WTC11 (cell line): ENCODE measurements around the gene PAMR1. TPM values are rescaled to one million over a fixed set of nuclear protein-coding genes. Genes with fewer than 3 reads are reported as not detected.

Experiments used
- ATAC-seq: fragments of 200-7000 bp; cut with Tn5 transposase; 2 replicates; pipeline ENCODE4 v1.10.0; 2021; ENCODE audit warnings: mild to moderate bottlenecking, moderate library complexity
- CTCF ChIA-PET: fragments of 300-600 bp; sonication (Branson Sonifier 250); formaldehyde crosslinking; loops from one replicate; lab custom pipeline; 2021; ENCODE audit warnings: antibody characterized with exemption; lab: Charles Lee
- POLR2A ChIA-PET: fragments of 350-600 bp; sonication (Branson Sonifier 250); formaldehyde crosslinking; loops from one replicate; lab custom pipeline; 2021; ENCODE audit warnings: antibody characterized with exemption; lab: Charles Lee
- DNase-seq: peaks from one replicate; pipeline ENCODE4 v3.0.0; 2021; ENCODE audit warnings: low spot score
- H3K27ac Mint-ChIP-seq: 2 replicates; pipeline ENCODE4 v1.8.0; 2021; ENCODE audit warnings: mixed read lengths
- H3K27me3 Mint-ChIP-seq: 2 replicates; pipeline ENCODE4 v1.8.0; 2021; ENCODE audit warnings: low read depth, mild to moderate bottlenecking, moderate library complexity, mixed read lengths
- H3K36me3 Mint-ChIP-seq: 2 replicates; pipeline ENCODE4 v1.8.0; 2021; ENCODE audit warnings: mixed read lengths
- H3K4me1 Mint-ChIP-seq: 2 replicates; pipeline ENCODE4 v1.8.0; 2022; ENCODE audit warnings: mixed read lengths
- H3K4me3 Mint-ChIP-seq: 2 replicates; pipeline ENCODE4 v1.8.0; 2021; ENCODE audit warnings: mild to moderate bottlenecking, moderate library complexity, mixed read lengths
- H3K9me3 Mint-ChIP-seq: 2 replicates; pipeline ENCODE4 v1.8.0; 2021; ENCODE audit warnings: mixed read lengths
- AFF4 ChIP-seq: sonication (generic); formaldehyde crosslinking; IDR thresholded peaks from 2 replicates; pipeline ENCODE4 v1.8.1; 2023; ENCODE audit warnings: mild to moderate bottlenecking, missing genetic modification reagents, borderline replicate concordance
- ATF1 ChIP-seq: sonication (generic); formaldehyde crosslinking; IDR thresholded peaks from 2 replicates; pipeline ENCODE4 v1.8.1; 2023; ENCODE audit warnings: mild to moderate bottlenecking, moderate library complexity, missing genetic modification reagents
- ATF6 ChIP-seq: sonication (generic); formaldehyde crosslinking; IDR thresholded peaks from 2 replicates; pipeline ENCODE4 v1.8.1; 2023; ENCODE audit warnings: mild to moderate bottlenecking, missing genetic modification reagents
- CBFB ChIP-seq: sonication (generic); formaldehyde crosslinking; IDR thresholded peaks from 2 replicates; pipeline ENCODE4 v1.8.1; 2022; ENCODE audit warnings: mild to moderate bottlenecking, low read depth, missing genetic modification reagents
- CREM ChIP-seq: sonication (generic); formaldehyde crosslinking; IDR thresholded peaks from 2 replicates; pipeline ENCODE4 v1.8.1; 2022; ENCODE audit warnings: mild to moderate bottlenecking, missing genetic modification reagents, moderate library complexity
- ELF4 ChIP-seq: sonication (generic); formaldehyde crosslinking; IDR thresholded peaks from 2 replicates; pipeline ENCODE4 v1.8.1; 2022; ENCODE audit warnings: low read depth, mild to moderate bottlenecking, moderate library complexity, missing genetic modification reagents
- ERG ChIP-seq: fragments of 250-450 bp; sonication (Bioruptor Pico); IDR thresholded peaks from 2 replicates; pipeline ENCODE4 v1.8.0; 2021; ENCODE audit warnings: mild to moderate bottlenecking
- ESRRA ChIP-seq: sonication (generic); formaldehyde crosslinking; IDR thresholded peaks from 2 replicates; pipeline ENCODE4 v1.8.1; 2022; ENCODE audit warnings: mild to moderate bottlenecking, missing genetic modification reagents, borderline replicate concordance
- FOXK1 ChIP-seq: sonication (generic); formaldehyde crosslinking; IDR thresholded peaks from 2 replicates; pipeline ENCODE4 v1.8.0; 2022; ENCODE audit warnings: mild to moderate bottlenecking, moderate library complexity, missing genetic modification reagents
- FOXP1 ChIP-seq: sonication (generic); formaldehyde crosslinking; IDR thresholded peaks from 2 replicates; pipeline ENCODE4 v1.8.0; 2022; ENCODE audit warnings: missing genetic modification reagents, mild to moderate bottlenecking, moderate library complexity, borderline replicate concordance
- GRHL2 ChIP-seq: fragments of 250-450 bp; sonication (Bioruptor Pico); IDR thresholded peaks from 2 replicates; pipeline ENCODE4 v1.8.0; 2022; ENCODE audit warnings: mild to moderate bottlenecking, moderate library complexity; ENCODE audit not compliant: insufficient replicate concordance, severe bottlenecking
- GTF2I ChIP-seq: fragments of 250-450 bp; sonication (Bioruptor Pico); conservative IDR thresholded peaks from 2 replicates; pipeline ENCODE4 v1.4.0; 2021; ENCODE audit warnings: mild to moderate bottlenecking
- HMGA2 ChIP-seq: fragments of 250-450 bp; sonication (Bioruptor Pico); IDR thresholded peaks from 2 replicates; pipeline ENCODE4 v1.4.0; 2021; ENCODE audit warnings: mild to moderate bottlenecking, moderate library complexity
- IRF1 ChIP-seq: sonication (generic); formaldehyde crosslinking; IDR thresholded peaks from 2 replicates; pipeline ENCODE4 v1.8.0; 2023; ENCODE audit warnings: missing genetic modification reagents
- JAZF1 ChIP-seq: fragments of 250-450 bp; sonication (Bioruptor Pico); IDR thresholded peaks from 2 replicates; pipeline ENCODE4 v1.9.0; 2021; ENCODE audit warnings: moderate library complexity, mild to moderate bottlenecking, inconsistent platforms
- KAT7 ChIP-seq: sonication (generic); formaldehyde crosslinking; IDR thresholded peaks from 2 replicates; pipeline ENCODE4 v1.8.1; 2023; ENCODE audit warnings: missing genetic modification reagents, mild to moderate bottlenecking, borderline replicate concordance
- MXD4 ChIP-seq: fragments of 250-450 bp; sonication (Bioruptor Pico); IDR thresholded peaks from 2 replicates; pipeline ENCODE4 v1.8.0; 2021; ENCODE audit warnings: mild to moderate bottlenecking, moderate library complexity, borderline replicate concordance
- NFATC4 ChIP-seq: fragments of 250-450 bp; sonication (Bioruptor Pico); IDR thresholded peaks from 2 replicates; pipeline ENCODE4 v1.9.0; 2021; ENCODE audit warnings: mild to moderate bottlenecking
- NR1H2 ChIP-seq: sonication (generic); formaldehyde crosslinking; IDR thresholded peaks from 2 replicates; pipeline ENCODE4 v1.9.0; 2021; ENCODE audit warnings: mild to moderate bottlenecking, moderate library complexity, missing genetic modification reagents
- RORB ChIP-seq: fragments of 250-450 bp; sonication (Bioruptor Pico); IDR thresholded peaks from 2 replicates; pipeline ENCODE4 v1.9.0; 2021; ENCODE audit warnings: mild to moderate bottlenecking
- TP53 ChIP-seq: sonication (generic); formaldehyde crosslinking; IDR thresholded peaks from 2 replicates; pipeline ENCODE4 v1.8.1; 2023; ENCODE audit warnings: mild to moderate bottlenecking, missing genetic modification reagents
- ZNF121 ChIP-seq: sonication (generic); formaldehyde crosslinking; IDR thresholded peaks from 2 replicates; pipeline ENCODE4 v1.8.0; 2023; ENCODE audit warnings: missing genetic modification reagents
- ZNF232 ChIP-seq: sonication (generic); formaldehyde crosslinking; IDR thresholded peaks from 2 replicates; pipeline ENCODE4 v1.8.0; 2022; ENCODE audit warnings: mild to moderate bottlenecking, missing genetic modification reagents
- ZNF281 ChIP-seq: sonication (generic); formaldehyde crosslinking; IDR thresholded peaks from 2 replicates; pipeline ENCODE4 v1.8.0; 2023; ENCODE audit warnings: mild to moderate bottlenecking, missing genetic modification reagents
- ZNF416 ChIP-seq: fragments of 250-450 bp; sonication (Bioruptor Pico); IDR thresholded peaks from 2 replicates; pipeline ENCODE4 v1.9.0; 2021; ENCODE audit warnings: mild to moderate bottlenecking, inconsistent platforms
- total RNA-seq: library from RNA; stranded (reverse); gene quantifications from 3 replicates; pipeline ENCODE4 v1.2.3, GENCODE V29; 2021

The PAMR1 gene
- total RNA-seq, 1 experiment from 2014 or later = 3.2 TPM

GRCh38 chr11:35523861-35524260 lies 1.6 kb downstream of the PAMR1 start:
- Mint-ChIP-seq H3K4me3 (no peak overlapping the region), H3K4me1 (peaks cover 32% of the 10 kb centered on the region), H3K36me3 (no peaks in the 10 kb centered on the region; the same call in 1 of the 2 replicates), H3K27ac (no peak overlapping the region), H3K27me3 (peaks cover 59% of the 10 kb centered on the region), H3K9me3 (peaks cover 8% of the 10 kb centered on the region)
- no peak for TF ChIP-seq JAZF1
- TF ChIP-seq TP53 = no peak
- no peak for TF ChIP-seq ZNF232
- no peak for TF ChIP-seq ATF1 (CRISPR knock-in tag)
- no peak for TF ChIP-seq HMGA2 (CRISPR knock-in tag)
- no peak for TF ChIP-seq KAT7 (CRISPR knock-in tag)
- no peak for TF ChIP-seq IRF1 (CRISPR knock-in tag)
- TF ChIP-seq ATF6 = no peak
- no peak for TF ChIP-seq NR1H2 (CRISPR knock-in tag)
- no peak for TF ChIP-seq ERG (CRISPR knock-in tag)
- no peak for TF ChIP-seq CREM
- TF ChIP-seq ZNF121 (CRISPR knock-in tag) = no peak
- TF ChIP-seq MXD4 (CRISPR knock-in tag) = no peak
- DNase-seq = no peak
- POLR2A ChIA-PET = no interaction called here
- no peak for ATAC-seq
- CTCF ChIA-PET = interaction anchor here (0.9 to 3.3 kb wide), 3 partner anchors 14 to 298 kb away, joined by 3 to 28 read pairs (median 3); no protein-coding TSS in a partner anchor

DNA sequence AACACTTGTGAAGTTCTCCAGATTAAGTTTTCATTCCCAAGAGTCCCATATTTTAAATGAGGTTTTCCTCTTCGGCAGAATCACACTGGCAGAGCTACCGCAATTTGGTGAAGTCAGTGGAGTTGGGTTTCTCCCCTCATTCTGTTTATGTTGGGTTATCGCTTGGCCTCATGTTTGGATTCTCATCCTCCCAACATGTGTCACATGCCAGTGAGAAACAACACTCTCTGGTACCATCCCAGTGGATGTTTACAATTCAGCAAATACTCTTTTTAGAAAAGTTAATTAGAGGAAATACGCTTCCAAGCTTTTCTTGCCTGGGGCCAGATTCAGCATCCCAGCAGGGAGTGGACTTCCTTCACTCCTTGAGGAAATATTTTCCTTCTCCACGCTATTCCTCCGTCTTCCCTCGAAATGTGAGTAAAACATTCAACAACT lies 2.1 kb downstream of the PAMR1 start:
- TF ChIP-seq FOXK1 (no peak), ZNF416 (CRISPR knock-in tag) (no peak), CBFB (CRISPR knock-in tag) (no peak), ZNF121 (CRISPR knock-in tag) (no peak), RORB (no peak), ESRRA (CRISPR knock-in tag) (no peak), ELF4 (CRISPR knock-in tag) (no peak), FOXP1 (no peak), GTF2I (CRISPR knock-in tag) (no peak), AFF4 (CRISPR knock-in tag) (no peak), GRHL2 (CRISPR knock-in tag) (no peak), ZNF281 (CRISPR knock-in tag) (no peak), CREM (no peak), HMGA2 (CRISPR knock-in tag) (no peak), ERG (CRISPR knock-in tag) (no peak), NFATC4 (CRISPR knock-in tag) (no peak)
- Mint-ChIP-seq H3K4me1 (peaks cover 32% of the 10 kb centered on the region), H3K27ac (no peak overlapping the region), H3K36me3 (no peaks in the 10 kb centered on the region; the same call in 1 of the 2 replicates), H3K27me3 (peaks cover 54% of the 10 kb centered on the region), H3K4me3 (no peak overlapping the region), H3K9me3 (peaks cover 6% of the 10 kb centered on the region)
- ChIA-PET CTCF (interaction anchor here (0.9 kb wide), 1 partner anchor 25 kb away, joined by 3 read pairs; no protein-coding TSS in a partner anchor), POLR2A (no interaction called here)
- ATAC-seq = no peak
- no peak for DNase-seq
